ENCODE data around the gene NLGN2.

NLGN2 gene

DNA sequence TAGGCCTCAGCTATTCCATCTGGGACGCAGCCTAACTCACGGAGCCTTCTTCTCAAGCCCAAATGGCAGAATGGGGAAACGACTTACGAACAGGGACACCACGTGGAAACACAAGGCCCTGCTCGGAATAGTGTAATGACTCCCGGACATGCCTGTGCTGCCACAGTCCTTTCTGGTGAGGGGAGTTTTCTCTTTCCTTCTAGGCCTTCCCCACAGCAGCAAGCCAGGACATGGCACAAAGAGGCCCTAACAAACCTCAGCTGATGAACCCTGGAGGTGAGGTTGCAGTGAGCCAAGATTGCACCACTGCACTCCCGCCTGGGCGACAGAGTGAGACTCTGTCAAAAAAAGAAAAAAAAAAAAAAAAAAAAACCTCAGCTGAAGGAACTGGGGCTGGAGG, 56.4 kb downstream of the NLGN2 start:
- Histone ChIP-seq H3K4me3 (replicated peaks; ENCODE audit: insufficient read depth, low read length) (no peak overlapping the region), H3K27ac (replicated peaks) (no peak overlapping the region), H3K27me3 (ENCODE audit: insufficient read depth, poor library complexity, severe bottlenecking) (no peaks in the 10 kb centered on the region)
- no peak for TF ChIP-seq GABPA (IDR thresholded peaks at IDR 0.05; ENCODE audit: low read depth)
- TF ChIP-seq, protein P1, sequence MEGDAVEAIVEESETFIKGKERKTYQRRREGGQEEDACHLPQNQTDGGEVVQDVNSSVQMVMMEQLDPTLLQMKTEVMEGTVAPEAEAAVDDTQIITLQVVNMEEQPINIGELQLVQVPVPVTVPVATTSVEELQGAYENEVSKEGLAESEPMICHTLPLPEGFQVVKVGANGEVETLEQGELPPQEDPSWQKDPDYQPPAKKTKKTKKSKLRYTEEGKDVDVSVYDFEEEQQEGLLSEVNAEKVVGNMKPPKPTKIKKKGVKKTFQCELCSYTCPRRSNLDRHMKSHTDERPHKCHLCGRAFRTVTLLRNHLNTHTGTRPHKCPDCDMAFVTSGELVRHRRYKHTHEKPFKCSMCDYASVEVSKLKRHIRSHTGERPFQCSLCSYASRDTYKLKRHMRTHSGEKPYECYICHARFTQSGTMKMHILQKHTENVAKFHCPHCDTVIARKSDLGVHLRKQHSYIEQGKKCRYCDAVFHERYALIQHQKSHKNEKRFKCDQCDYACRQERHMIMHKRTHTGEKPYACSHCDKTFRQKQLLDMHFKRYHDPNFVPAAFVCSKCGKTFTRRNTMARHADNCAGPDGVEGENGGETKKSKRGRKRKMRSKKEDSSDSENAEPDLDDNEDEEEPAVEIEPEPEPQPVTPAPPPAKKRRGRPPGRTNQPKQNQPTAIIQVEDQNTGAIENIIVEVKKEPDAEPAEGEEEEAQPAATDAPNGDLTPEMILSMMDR (IDR thresholded peaks at IDR 0.05; ENCODE audit: insufficient read depth, low read length), result no peak
- no peak for TF ChIP-seq POLR2AphosphoS5 (IDR thresholded peaks at IDR 0.05; ENCODE audit: low read depth)
- TF ChIP-seq, protein P2, sequence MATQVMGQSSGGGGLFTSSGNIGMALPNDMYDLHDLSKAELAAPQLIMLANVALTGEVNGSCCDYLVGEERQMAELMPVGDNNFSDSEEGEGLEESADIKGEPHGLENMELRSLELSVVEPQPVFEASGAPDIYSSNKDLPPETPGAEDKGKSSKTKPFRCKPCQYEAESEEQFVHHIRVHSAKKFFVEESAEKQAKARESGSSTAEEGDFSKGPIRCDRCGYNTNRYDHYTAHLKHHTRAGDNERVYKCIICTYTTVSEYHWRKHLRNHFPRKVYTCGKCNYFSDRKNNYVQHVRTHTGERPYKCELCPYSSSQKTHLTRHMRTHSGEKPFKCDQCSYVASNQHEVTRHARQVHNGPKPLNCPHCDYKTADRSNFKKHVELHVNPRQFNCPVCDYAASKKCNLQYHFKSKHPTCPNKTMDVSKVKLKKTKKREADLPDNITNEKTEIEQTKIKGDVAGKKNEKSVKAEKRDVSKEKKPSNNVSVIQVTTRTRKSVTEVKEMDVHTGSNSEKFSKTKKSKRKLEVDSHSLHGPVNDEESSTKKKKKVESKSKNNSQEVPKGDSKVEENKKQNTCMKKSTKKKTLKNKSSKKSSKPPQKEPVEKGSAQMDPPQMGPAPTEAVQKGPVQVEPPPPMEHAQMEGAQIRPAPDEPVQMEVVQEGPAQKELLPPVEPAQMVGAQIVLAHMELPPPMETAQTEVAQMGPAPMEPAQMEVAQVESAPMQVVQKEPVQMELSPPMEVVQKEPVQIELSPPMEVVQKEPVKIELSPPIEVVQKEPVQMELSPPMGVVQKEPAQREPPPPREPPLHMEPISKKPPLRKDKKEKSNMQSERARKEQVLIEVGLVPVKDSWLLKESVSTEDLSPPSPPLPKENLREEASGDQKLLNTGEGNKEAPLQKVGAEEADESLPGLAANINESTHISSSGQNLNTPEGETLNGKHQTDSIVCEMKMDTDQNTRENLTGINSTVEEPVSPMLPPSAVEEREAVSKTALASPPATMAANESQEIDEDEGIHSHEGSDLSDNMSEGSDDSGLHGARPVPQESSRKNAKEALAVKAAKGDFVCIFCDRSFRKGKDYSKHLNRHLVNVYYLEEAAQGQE (IDR thresholded peaks at IDR 0.05; ENCODE audit: insufficient replicate concordance, low read depth), result no peak
- TF ChIP-seq SPI1 (IDR thresholded peaks at IDR 0.05; ENCODE audit: borderline replicate concordance, low read depth), result no peak
- DNase-seq (ENCODE audit: low read depth in 1 of 2, low spot score in 1 of 2), result no peak

DNA sequence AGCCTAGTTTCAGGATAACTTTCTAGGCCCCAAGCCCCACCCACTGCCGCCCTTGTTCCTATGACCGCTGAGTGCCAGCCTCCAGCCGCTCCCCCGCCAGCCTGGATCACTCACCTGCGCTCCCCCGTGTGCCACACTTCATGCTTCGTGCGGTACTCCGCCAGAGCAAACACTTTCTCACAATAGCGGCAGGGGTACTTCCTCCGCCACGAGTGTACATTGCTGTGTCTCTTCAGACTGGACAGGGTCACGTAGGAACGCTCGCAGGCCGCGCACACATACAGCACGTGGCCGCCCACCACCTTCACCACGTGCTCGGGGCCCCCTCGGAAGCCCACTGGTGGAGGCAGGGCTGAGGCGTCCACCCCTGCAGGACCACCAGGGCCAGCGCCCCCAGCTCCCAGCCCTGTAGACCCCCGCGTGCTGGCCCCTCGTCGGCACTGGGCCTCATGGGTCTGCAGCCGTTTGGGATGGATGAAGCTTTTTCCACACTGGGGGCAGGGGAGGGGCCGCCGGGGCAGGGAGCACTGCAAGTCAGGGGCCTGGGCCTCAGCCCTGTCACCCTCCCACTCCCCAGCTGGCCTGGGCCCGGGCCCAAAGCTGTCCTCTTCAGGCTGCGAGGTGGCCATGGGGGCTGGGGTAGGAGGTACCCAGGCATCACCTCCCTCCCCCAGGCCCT, 58.1 kb downstream of the NLGN2 start:
- no peaks in the 10 kb centered on the region for H3K27me3 ChIP-seq (ENCODE audit: insufficient read depth, poor library complexity, severe bottlenecking)
- TF ChIP-seq, protein P2 (IDR thresholded peaks at IDR 0.05; ENCODE audit: insufficient replicate concordance, low read depth), result no peak
- TF ChIP-seq, protein P1 (IDR thresholded peaks at IDR 0.05; ENCODE audit: insufficient read depth, low read length), result no peak
- TF ChIP-seq POLR2AphosphoS5 (IDR thresholded peaks at IDR 0.05; ENCODE audit: low read depth) (no peak), GABPA (IDR thresholded peaks at IDR 0.05; ENCODE audit: low read depth) (no peak), SPI1 (IDR thresholded peaks at IDR 0.05; ENCODE audit: borderline replicate concordance, low read depth) (no peak)

GRCh38 chr17:7466318-7466638, 58.6 kb downstream of the NLGN2 start:
- no peak for DNase-seq (ENCODE audit: low read depth in 1 of 2, low spot score in 1 of 2)
- TF ChIP-seq GABPA (IDR thresholded peaks at IDR 0.05; ENCODE audit: low read depth) (no peak), POLR2AphosphoS5 (IDR thresholded peaks at IDR 0.05; ENCODE audit: low read depth) (no peak), SPI1 (IDR thresholded peaks at IDR 0.05; ENCODE audit: borderline replicate concordance, low read depth) (no peak)
- TF ChIP-seq, protein P2 (IDR thresholded peaks at IDR 0.05; ENCODE audit: insufficient replicate concordance, low read depth), result no peak
- TF ChIP-seq, protein P1 (IDR thresholded peaks at IDR 0.05; ENCODE audit: insufficient read depth, low read length), result no peak
- Histone ChIP-seq H3K27me3 (ENCODE audit: insufficient read depth, poor library complexity, severe bottlenecking) (no peaks in the 10 kb centered on the region), H3K4me3 (replicated peaks; ENCODE audit: insufficient read depth, low read length) (no peak overlapping the region), H3K27ac (replicated peaks) (no peak overlapping the region)

More for the DNA sequence above, 58.1 kb downstream of the NLGN2 start:
- no peak overlapping the region for H3K27ac ChIP-seq (replicated peaks)
- no peak for DNase-seq (ENCODE audit: low read depth in 1 of 2, low spot score in 1 of 2)
- H3K4me3 ChIP-seq (replicated peaks; ENCODE audit: insufficient read depth, low read length), result no peak overlapping the region

All from HL-60 (cell line).